ENCODE measurements around the gene ZNF181.
"Not testable (repeated sequence)": the region's sequence is repeated elsewhere in the genome, so short reads cannot be mapped to it uniquely, and the experiment has no call there.

ZNF181 gene

GRCh38 chr19:34733746-34734536 is at the start of gene ZNF181:
Gene ZNF181, plus strand, starts transcription at chr19:34734243. Its CDS starts 795 bp downstream, at chr19:34735038.
- peak; percentile 67 for DNase-seq (ENCODE audit: low read depth)

DNA sequence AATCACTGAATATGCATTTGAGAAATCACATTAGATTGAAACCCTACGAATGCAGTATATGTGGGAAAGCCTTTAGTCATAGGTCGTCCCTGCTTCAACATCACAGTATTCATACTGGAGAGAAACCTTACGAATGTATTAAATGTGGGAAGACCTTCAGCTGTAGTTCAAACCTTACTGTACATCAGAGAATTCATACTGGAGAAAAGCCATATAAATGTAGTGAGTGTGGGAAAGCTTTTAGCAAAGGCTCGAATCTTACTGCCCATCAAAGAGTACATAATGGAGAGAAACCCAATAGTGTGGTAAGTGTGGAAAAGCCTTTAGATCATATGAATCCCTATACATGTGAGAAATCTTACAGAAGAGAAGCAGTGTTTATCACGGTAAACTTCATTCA is 48.8 kb upstream of the ZNF181 start:
- not testable (repeated sequence) for DNase-seq (ENCODE audit: low read depth)

- DNase-seq (ENCODE audit: low read depth): no peak
These were observed 47.6 kb upstream of the ZNF181 start for GRCh38 chr19:34686455-34686854.

- DNase-seq (ENCODE audit: low read depth): no peak
These were observed 46.7 kb upstream of the ZNF181 start for GRCh38 chr19:34687348-34687747.

- no peak for DNase-seq (ENCODE audit: low read depth)
These were observed 45.5 kb upstream of the ZNF181 start for GRCh38 chr19:34688592-34688991.

- DNase-seq (ENCODE audit: low read depth): no peak
These were observed 43.7 kb upstream of the ZNF181 start for GRCh38 chr19:34690372-34690771.

- DNase-seq (ENCODE audit: low read depth): no peak
These were observed 41.5 kb upstream of the ZNF181 start for GRCh38 chr19:34692549-34692948.

DNA sequence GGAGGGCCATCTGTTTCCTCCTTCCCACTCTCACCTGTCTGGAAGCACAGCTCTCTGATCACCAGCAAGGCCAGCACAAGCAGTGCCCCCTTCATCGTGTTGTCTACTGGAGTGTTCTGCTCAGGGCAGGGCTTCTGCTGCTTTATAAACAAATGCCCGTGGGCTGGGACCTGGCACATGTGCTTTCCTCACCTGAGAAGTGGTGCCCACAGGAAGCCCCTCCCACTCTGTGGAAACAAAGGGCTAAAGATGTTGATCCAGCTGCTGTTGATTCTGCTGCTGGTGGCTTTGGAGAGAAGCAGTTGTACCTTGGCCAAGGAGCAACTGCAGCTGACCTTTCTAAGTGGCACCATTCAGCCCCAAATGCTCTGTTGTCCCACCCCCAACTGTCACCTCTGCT is 26.4 kb upstream of the ZNF181 start:
- DNase-seq (ENCODE audit: low read depth): no peak

DNA sequence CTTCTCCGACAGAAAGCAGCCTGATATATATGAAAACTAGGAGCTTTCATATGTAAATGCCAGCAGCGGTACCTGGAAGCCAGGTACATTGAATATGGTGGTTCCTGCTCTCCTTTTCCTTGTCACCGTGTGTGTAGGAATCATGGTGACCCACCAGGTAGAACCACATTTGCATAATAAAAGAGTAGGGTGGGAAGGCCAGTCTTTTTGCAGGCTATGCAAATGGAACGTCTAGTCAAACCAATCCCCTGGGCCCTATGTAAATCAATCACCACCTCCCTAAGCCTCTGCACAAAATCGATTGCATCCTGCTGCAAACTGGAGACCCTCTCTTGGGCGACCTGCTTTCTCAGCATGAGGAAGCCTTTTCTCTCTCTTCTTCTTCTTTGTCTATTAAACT is 22.2 kb upstream of the ZNF181 start:
- DNase-seq (ENCODE audit: low read depth): no peak

GRCh38 chr19:34712395-34713261 is 21.4 kb upstream of the ZNF181 start:
- DNase-seq (ENCODE audit: low read depth): peak; percentile 27

DNA sequence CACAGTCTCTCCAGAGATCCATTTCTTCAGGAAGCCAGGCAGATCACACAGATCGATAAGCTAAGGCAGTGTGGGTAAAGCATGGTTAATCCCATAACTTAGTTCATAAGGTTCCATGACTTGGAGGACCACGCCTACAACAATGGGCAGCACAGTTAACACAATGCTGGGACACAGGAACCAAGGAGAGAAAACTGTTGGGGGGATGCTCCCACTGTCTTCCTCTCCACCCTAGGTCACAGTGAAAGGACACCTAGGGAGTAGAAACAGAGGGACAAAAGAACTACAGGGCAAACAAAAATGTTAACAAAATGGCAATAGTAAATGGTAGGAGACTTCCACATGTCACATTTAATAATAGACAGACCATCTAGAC is 20.8 kb upstream of the ZNF181 start:
- DNase-seq (ENCODE audit: low read depth): no peak

GRCh38 chr19:34715357-34715756 is 18.7 kb upstream of the ZNF181 start:
- no peak for DNase-seq (ENCODE audit: low read depth)

DNA sequence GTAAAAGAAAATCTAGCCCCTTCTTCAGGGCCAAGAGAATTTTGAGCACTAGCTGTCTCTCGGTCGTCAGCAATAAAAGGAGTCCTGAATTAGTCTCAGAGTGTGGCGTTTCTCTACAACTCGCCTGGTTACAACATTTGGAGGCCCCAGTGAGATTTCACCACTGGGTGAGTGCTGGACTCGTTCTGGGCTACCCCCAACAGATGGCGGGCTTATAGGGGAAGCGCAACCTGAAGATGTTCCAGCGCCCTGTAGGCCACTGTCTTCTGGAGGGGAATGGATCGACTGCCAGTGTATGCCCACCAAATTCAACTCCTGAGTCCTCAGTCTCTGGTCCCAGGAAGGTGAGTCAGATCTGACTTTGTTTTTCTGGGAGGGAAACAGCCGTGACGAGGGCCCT is 11.7 kb upstream of the ZNF181 start:
- no peak for DNase-seq (ENCODE audit: low read depth)

DNA sequence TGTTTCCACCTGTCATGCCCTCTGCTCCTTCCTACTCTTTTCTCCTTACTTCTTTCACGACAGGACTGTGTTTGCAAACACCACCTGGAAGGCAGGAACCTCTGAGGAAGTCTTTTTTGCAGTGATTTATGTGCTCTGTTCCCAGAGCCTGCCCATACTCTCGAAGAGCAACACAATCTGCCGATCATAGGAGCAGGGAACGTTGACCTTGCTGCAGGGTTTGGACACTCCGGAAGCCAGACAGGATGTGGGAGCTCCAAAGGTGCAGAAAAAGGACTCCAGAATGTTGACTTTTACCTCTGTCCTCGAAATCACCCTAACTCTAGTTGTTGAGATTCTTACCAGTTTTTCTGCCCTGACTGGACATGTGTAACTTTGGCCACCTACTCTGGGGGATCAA is 8.6 kb upstream of the ZNF181 start:
- DNase-seq (ENCODE audit: low read depth): no peak

- no peak for DNase-seq (ENCODE audit: low read depth)
These were observed 2.8 kb upstream of the ZNF181 start for GRCh38 chr19:34731019-34731829.

DNA sequence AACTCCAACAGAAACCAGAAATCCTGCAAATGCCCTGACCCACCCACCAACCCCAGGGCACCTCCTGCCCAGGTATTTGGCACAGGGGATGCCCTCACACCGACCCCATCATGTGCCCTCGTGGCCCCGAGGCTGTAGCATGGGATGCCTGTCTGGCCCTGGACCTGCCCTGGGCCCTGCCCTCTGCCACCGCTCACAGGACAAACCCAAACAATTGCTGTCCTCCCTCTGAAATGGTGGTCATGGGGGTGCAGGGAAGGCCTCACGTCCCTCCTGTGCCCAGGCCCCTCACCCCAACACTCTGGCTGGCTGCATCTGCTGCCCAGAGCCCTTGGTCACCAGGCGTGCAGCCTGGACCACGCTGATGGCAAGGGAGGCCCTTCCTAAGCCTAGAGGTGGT is 2.1 kb upstream of the ZNF181 start:
- no peak for DNase-seq (ENCODE audit: low read depth)

GRCh38 chr19:34732612-34733211 is 1.3 kb upstream of the ZNF181 start:
- no peak for DNase-seq (ENCODE audit: low read depth)

- DNase-seq (ENCODE audit: low read depth): peak; percentile 4
These were observed 737 bp upstream of the ZNF181 start for GRCh38 chr19:34733266-34733745.

DNA sequence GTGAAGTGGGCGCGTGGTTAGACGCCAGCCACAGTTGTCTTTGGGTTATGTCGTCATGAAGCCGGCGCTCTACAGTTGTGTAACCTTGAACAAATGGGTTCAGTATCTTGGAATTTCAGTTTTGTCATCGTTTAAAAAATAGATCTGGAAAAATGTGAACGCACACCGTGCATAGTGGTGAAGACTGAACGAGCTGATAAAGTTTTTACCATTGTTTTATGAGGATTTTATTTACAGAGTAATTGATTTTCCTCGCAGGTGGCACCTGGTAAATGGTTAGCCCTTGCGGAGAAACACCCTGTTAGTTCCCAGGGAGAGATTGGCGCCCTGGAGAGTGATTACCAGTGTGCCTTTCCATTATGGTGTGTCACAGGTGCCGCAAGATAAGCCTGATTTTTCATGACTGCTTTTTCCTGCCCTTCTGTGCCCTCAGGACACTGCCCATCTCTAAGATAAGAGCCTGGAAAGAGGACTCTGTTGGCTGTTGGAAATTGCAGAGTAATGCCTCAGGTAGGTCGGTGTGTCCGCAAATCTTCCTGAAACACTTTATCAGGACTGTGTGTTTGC is 577 bp downstream of the ZNF181 start:
- no peak for DNase-seq (ENCODE audit: low read depth)

DNA sequence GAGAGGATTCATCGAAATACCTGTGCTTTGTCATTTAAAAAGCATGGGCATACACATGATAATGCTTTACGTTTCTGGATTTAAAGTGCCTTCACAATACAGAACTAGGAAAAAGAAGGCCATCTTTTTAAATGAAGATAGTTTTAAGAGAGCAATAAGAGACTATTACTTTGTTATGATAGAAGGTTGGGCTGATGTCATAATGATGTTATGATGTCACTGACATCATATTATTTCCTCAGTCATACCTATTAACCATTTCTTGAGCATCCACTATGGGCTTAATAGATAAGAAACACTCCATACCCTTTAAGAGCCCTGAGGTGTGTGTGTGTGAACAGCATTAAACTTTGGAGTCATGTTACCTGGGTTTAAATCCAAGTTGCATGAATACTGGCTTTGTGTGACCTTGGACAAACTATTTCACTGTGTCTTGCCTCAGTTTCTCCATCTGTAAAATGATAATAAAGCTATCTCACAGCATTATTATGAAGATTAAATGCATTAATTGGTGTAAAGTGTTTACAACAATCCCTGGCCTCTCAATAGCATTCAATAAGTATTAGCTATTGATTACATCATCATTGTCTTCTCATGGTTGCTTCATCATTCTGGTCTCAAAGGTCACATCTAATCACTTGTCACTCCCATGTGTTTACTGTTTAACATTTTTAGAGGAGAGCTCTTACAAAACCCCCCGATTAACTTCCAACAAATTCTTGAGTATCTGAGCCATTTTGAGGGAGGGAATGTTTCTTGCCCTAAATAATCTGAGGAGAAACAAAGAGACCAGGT is 11.1 kb downstream of the ZNF181 start:
- no peak for DNase-seq (ENCODE audit: low read depth)

DNA sequence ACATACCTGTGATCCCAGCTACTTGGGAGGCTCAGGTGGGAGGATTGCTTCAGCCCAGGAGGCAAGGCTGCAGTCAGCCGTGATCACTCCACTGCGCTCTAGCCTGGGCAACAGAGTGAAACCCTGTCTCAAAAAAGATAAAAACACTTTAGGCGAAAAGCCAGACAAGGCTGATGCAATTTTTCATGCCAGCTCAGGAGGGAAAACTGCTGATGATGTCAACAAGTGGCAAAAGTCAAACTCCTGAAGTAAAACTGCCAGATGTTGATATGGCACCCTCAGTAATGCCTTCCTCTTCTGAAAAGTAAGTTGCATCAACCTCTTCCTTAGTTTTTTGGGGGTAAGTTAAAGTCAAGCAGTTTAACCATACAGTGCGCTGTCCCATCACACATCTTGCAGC is 23.4 kb downstream of the ZNF181 start:
- no peak for DNase-seq (ENCODE audit: low read depth)

All from activated T-cell treated with anti-CD3 and anti-CD28 coated beads for 1 hour (primary cell).